HG03442 (cell line): ENCODE measurements around the gene SLC24A4.

Experiments used
- ATAC-seq: cut with Tn5 transposase; IDR thresholded peaks from one replicate; pipeline ENCODE4 v1.9.1; 2021; ENCODE audit warnings: mild to moderate bottlenecking, moderate library complexity; ENCODE audit not compliant: unreplicated experiment

SLC24A4 gene

DNA sequence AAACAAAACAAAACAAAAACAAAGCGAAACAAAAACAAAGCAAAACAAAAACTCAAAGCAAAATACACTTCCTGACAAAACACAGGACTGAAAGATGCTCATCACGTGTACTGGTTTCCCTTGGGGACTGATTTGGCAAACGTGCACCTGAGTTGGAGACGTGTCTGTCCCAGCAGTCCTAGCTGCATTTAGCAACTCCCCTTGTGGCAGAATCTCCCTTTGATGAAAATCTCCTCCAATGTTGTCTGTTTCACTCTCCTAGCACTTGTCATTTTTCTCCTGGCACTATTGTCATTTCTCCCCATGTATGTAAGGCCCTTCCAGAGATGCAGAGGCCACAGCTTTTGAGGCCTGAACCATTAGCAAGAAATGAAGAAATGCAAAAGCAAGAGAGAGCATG lies 6.8 kb upstream of the SLC24A4 start:
- no peak for ATAC-seq

DNA sequence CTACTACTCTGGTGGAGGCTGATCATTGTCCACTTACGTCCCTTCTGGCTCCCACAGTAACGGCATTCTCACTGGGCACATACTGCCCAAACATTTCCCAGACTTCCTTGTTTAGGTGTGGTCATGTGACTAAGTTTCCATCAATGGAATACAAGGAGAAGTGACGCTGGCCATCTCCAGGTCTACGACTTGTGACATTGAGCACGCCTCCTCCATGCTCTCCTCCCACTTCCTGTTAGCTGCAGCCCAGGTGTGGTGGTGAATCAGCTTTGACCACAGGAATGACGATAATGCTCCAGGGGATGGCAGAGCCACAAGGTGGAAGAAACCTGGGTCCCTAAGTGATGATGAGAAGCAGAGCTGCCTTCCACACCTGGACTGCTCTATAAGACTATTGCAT lies 6.0 kb upstream of the SLC24A4 start:
- ATAC-seq: no peak

DNA sequence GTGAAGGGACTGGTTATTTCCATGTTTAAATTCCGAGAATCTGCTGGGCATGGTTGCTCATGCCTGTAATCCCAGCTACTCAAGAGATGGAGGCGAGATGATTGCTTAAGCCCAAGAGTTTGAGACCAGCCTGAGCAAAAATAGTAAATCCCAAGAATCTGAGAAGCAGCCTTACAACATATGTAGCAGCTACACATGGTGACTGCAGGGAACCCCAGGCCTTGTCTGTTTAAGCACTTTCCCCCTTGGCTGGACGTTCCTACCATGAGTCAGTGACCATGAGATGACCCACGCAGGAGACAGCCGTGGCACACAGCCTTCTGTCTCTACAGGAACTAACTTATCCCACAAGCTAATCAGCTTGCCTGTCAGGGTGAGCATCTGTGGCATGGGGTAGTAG lies 5.5 kb upstream of the SLC24A4 start:
- ATAC-seq: no peak

DNA sequence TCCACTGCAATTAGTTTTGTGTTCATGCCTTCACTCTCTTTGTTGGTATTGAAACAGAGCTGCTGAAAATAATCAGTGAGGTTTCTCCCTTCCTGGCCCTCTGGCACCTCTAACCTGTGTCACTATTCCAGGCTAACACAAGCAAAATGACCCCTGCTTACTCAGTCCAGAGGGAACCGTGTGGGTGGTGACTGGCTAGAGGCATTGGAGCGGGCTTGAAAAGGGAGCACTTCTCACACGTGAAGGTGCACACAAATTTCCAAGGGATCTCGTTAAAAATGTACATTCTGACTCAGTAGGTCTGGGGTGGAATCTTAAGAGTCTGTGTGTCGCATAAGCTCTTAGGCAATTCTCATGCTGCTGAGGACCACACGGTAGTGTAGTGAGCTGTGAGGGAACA lies 1.3 kb upstream of the SLC24A4 start:
- ATAC-seq: no peak

DNA sequence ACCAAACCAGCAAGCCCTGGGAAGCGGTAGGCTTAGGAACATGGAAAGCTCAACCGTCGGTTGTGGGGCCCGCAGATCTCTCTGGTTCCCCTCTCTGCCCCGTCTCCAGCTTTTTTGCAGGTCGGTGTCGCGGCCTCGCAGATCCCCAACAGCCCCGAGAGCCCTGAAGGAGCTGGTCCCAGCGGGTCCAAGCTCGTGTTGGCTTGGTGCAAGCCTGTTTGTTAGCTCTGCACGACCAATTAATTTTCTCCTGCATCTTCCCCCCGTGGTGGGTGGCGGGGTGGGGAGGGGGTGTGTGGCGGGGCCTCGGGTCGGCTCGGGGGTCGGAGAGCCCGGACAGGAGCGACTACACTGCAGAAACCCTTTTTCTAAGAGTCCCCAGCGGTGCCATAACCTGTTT lies 449 bp upstream of the SLC24A4 start:
- ATAC-seq: no peak

DNA sequence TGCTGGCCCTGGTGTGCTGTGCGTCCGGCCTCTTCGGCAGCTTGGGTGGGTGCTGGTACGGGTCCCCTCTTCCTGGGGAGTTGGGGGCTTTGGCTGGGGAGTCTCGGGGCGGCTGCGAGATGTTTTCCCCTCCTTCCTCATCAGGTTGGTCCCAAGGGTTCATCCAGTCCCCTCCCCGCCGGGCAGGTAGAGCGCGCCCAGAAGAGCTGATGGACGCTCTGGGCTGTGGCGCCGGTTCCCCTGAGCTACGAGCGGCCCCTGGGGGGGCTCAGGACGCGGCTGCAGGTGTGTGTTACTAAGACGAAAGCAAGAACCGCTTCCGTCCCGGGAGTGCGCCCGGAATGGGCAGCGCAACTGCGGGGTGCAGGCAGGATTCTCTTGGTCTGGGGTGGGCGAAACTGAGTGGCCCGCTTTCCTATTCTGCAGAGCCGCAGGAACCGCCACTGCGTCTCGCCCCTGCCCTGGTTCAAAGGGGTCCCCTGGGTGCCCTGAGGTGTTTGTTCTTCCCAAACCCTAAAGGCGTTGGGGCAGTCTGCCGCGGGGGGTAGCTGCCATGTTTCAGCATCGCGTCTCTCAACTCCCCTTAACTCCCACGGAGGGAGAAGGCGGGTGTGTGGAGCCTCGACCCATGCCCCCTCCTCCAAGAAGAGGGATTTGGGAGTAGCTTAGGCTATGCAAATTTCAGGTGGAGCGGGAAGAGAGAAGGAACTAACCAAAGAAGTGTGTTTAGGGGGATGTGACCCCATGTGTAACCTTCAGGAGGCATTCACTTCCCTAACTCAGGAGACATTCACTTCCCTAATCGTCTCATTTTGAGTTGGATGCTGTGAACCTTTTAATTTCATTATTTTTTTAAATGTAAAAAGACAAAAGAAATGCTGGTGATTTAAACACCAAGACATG lies 1.2 kb downstream of the SLC24A4 start:
- no peak for ATAC-seq

DNA sequence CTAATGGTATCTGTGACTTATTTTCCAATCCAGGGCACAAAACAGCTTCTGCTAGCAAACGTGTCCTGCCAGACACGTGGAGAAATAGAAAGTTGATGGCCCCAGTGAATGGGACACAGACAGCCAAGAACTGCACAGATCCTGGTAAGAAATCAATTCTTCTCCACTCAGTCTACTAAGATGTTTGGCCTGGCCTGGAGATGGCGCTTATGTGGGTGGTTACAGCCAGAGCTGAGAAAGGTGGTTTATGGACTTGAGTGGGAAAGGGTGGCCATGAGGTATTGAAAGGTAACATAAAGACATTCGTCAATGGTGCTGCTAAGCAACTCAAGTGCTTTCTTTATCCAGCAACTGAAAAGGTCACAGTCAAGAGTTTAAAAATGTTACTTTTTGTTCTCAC lies 2.9 kb downstream of the SLC24A4 start:
- no peak for ATAC-seq

DNA sequence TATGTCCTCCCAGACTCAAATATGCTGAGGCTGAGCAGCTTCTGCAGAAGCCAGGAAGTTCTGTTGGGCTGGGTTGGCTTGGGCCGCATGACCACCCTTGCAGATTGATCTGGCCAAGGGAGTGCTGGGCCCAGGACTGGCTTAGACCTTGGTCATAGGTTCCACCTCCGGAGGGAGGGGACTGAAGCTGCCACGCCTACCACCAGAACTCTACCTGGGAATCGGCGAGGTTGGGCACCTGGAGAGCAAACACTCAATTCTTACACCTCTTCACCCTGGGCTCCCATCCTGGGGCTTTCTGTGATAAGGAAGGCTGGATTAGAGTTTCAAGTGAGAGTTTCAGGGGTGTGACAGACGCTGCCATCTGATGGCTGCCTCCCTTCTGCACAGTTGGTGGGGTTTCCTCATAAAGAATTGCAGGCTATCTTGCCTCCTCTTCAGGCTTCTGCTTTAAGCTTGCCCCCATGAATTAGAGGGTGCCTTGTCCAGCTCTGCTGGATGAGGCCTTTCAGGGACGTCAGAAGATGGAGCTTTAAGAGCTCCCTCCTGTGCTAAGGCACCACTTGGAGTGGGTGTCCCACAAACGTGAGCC lies 5.8 kb downstream of the SLC24A4 start:
- no peak for ATAC-seq

DNA sequence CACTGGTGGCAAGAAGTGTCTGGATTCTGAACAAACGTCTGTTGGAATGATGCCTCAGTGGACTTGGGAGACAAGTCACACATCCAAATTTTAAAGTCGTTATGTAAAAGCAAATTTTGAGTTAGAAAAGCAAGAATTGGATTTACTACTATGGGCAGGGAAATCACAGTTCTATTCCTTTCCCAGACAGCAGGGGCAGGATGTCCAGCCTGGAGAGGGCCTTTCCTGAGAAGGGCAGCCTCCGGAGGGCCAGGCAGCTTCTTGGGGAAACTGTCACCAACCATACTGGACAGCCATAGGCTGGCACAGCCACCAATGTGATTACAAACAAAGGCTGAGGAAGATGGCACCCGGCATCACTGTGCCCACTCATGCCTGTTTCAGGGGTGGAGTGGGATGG lies 11.1 kb downstream of the SLC24A4 start:
- no peak for ATAC-seq

DNA sequence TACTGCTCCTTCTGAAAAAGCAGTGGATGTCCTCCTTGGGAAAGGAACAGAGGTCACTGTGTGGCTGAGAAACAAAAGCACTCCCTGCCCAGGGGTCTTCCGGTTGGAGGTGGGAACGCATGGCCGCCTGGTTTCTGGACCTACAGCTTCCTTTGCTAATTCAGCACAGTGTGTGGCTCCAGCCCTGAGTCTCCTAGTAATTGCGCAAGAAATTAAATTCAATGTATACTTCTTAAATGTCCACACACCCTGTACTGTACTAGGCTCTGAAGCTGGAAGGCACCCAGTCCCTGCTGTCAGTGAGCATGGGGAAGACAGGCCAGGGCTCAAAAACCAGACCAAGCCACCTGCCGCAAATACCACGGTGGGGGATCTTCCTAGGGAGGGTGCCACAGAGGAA lies 13.4 kb downstream of the SLC24A4 start:
- ATAC-seq: no peak

DNA sequence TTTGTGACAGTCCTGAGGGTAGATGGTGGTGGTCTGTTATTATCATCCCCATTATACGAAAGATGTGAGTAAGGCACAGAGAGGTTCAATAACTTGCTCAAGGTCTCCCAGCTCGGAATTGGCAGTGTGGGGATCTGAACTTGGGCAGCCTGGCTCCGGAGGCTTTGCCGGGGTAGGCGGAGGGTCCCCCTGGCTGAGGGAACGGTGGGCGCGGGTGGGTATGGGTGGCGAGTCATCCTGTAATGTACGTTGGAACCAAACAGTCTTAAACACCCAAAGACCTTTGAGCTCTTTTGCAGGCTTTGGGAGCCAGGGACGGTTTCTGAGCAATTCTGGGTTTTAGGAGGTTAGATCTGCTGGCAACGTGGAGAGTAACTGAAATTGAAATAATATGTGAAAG lies 16.5 kb downstream of the SLC24A4 start:
- ATAC-seq: no peak

DNA sequence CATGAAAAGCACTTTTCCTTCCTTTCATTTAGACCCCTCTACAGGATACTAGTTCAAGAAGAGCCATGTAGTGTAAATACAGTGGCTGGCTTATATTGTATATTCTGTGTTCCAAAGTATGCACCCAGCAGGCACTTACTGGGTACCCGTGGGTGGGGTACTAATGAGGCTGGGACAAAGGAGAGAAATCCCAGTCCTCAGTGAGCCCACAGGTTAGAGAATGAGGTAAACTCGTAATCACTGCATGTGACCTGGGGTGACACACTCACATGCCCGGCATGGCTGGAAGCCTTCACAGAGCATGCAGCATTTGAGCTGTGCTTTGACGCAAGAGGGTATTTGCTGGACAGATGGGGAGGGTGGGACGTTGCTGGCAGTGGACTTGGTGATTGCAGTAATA lies 17.1 kb downstream of the SLC24A4 start:
- ATAC-seq: no peak

DNA sequence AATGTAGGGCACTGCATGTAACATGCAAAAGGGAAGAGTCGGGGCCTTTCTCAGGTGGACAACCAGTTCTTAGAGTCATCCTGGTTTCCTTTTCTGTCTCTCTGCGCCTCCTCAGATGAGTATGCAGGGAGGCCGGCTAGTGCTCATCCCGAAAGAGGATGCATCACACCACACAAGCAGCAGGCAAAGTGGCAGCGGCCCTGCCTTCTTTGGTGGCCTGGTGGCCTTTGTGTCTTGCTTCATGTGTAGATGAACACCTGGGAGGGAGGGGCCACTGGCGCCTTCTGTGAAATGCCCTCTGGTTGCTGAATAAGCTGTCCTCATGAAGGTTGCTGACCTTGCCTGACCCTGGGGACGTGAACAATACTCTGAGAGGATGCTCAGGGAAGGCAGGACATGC lies 18.0 kb downstream of the SLC24A4 start:
- peak; percentile 57 for ATAC-seq

DNA sequence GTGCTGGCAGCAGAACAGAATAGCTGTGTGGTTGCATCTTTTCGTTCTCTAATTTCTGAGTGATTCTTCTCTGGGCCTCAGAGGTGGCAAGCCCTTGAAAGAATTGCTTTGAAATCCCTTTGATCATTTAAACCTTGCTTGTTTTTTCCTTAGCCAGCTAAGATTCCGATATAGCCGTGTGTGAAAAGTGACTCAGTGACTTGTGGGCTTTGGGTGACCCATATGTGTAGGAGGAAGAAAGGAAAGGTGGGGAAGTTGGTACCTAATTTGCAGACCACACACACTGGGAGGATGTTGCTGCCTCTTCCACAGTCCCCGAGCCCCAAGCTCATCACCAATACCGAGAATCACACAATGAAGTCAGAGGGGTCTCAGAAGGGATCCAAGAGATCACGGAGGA lies 18.8 kb downstream of the SLC24A4 start:
- ATAC-seq: no peak

DNA sequence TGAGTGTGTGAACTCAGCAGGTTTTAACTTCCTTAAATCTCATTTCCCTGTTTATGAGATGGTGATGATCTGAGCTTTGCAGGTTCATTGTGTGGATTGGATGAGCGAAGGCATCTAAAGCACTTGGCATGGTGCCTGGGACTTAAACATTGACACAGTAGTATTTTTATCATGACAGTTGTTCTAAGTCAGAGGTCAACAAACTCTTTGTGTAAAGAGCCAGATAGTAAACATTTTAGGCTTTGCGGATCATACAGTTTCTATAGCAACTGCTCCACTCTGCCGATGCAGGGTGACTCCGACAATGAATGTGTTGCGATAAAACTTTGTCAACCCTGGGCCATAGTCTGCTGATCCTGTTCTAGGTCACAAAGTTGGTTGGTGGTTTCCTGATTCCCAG lies 25.2 kb downstream of the SLC24A4 start:
- ATAC-seq: no peak

DNA sequence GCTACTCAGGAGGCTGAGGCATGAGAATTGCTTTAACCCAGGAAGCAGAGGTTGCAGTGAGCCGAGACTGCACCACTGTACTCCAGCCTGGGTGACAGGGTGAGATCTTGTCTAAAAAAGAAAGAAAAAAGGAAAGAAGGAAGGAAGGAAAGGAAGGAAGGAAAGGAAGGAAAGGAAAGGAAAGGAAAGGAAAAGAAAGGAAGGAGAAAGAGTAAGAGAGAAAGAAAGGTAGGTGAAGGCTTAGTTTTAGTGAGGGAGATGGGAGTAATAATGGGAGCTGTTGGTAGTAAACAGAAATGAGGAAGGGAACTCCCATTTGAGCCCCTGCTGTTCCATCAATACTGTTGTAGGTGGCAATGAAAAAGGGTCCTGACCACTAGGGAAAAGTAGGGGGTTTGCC lies 28.8 kb downstream of the SLC24A4 start:
- no peak for ATAC-seq

DNA sequence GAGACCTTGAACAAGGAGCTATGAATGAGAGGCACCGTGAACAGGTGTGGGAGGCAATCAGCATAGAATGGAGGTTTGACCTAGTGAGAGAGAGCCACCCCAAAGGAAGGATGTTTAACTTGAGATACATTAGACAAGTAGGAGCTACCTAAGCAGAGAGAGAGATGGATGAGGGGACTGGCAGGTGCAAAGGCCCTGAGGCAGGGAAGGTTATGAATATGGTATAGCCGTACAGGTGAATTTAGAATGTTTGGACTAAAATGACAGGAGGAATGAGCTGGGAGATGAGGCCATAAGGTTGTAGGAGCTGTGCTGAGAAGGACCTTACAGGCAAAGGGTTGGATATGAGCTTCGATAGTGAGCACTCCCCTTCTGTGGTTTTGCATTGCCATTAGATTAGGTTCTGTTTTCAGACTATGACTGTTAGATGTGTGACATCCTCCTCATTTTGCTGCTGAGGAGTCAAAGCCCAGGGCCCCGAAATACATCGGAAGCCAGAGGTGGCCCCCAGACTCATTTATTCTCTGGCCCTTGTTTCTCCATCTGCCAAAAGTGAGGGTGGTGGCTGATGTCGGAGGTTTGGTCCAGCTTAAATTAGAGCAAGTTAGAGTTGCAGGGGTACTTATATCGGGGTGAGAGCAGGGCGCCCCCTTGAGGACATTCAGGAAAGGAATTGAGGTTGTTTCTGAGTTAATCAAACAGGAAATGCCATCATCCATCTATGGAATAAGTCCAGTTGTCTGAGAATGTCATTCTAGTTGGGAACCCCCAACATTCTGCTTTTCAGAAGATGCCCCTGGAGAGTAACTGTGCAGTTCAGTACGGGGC lies 29.4 kb downstream of the SLC24A4 start:
- no peak for ATAC-seq

DNA sequence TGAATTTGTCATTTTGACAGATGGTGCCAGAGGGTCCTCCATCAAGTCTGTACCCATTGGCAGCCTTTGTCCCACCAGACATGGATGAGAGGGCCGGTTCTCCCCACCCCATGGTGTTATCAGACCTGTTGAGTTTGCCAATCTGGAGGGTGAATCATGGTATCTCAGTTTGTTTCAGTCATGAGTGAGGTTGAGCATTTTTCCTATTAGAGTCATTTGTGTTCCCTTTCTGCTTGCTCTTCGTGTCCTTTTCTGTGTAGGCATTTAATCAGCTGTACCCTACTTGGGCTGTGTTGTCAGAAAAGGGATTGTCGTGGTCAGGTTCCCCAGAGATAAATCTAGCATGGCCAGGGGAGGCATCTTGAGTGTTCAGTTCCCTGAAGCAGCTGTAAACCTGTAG lies 30.5 kb downstream of the SLC24A4 start:
- no peak for ATAC-seq

DNA sequence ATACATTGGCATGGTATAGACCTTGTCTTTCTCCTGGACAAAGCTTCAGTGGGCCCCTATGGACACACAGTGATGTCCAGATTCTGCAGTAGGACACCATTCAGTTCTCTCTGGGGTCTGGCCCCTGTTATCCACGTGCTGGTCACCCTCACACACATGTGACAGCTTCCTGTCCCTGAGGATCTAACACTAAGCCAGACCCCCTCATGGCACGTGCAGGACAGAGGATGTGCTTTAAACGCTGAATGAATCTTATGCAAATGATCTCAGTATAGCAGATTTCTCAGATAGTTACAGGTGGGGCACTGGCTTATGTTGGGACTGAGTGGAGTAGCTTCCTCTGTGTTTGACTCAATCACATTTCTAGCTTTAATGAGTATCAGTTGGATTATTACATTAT lies 33.7 kb downstream of the SLC24A4 start:
- no peak for ATAC-seq

DNA sequence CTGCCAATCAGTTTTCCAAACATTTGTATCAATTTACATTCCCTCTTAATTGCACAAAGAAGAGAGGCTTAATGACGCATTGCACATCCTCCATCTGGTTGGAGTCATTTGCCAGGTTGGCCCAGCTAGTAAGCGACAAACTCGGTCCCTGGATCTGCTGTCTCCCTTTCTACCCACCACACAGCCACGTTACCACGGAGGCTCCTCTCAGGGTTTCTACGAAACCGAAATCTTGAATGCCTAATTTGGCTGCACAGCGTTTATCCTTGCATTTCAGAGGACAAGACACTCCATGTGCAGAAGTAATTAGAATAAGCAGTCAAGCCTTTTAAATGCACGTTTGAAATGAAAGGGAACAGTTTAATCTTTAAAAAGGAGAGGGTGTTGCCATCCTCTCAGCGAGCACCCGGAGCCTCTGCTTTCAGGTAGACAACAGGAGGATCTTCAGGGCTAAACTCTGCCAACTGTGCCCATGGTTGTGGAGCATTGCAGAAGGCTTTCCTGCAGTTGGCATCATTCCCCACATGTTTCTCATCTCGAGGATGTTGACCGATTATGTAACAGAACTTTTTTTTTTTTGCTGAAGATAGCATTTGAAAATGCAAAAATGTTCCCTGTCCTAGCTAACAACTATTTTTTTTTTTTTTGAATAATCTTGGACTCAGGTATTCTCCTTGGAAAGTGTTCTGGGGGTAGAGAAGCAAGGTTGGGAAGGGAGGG lies 37.8 kb downstream of the SLC24A4 start:
- ATAC-seq: no peak

DNA sequence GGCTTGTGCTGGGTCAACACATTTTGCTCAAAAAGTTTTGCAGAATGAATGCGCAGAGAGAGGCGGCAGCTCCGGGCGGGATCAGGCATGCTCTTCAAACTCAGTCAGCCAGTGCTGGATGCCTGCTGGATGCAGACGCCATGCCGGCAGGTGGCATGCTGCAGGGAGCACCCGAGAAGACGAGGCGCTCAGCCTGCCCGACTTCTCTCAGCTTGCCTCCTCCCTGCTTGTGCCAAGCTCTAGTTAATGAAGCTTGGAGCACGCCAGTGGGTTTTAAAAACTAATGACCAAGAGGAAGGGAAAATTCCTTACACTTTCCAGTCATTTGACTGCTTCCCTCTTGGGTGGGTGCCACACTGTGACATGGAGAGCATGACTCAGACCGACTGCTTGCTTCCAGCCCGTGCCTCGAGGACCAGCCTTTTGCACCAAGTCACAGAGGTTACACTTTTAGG lies 39.8 kb downstream of the SLC24A4 start:
- ATAC-seq: no peak
